Measurements from ENCODE around the gene GJD2.

- TF ChIP-seq EZH2 (IDR thresholded peaks at IDR 0.05; ENCODE audit: borderline replicate concordance, low read length): no peak
- no peak for TF ChIP-seq CTCF (conservative IDR thresholded peaks at IDR 0.05 in 1 of 2, IDR thresholded peaks at IDR 0.05 in 1 of 2; ENCODE audit: extremely low read depth in 1 of 2, insufficient read depth in 1 of 2, low read depth in 1 of 2, low read length in 2 of 2)
These were observed 32.9 kb downstream of the GJD2 start for GRCh38 chr15:34721802-34722438.

All from mammary epithelial cell (primary cell).